ENCODE data around the gene PKD2L1.

DNA sequence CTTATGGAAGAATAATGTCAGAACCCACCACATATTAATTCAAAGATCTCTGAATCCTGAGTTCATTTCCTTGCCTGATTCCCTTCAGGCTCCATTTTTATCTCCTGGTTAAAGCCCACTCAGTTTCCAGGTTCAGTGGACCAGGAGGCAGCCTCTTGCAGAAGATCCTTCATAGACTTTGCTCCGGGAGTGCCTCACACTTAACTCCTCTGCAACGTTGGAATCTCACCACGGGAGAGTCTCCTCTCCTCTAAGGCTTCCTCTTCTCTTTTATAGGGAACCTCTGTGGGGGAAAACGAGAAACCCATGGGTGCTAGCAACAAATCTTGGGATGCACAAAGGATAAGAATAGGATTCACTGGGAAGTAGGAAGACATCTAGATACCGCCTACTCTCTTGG is 41.8 kb downstream of the PKD2L1 start:
- no peak for TF ChIP-seq EZH2 (IDR thresholded peaks at IDR 0.05; ENCODE audit: low read depth, low read length, severe bottlenecking)
- no peak for TF ChIP-seq EP300 (IDR thresholded peaks at IDR 0.05; ENCODE audit: borderline replicate concordance in 1 of 2, low read depth in 2 of 2, low read length in 2 of 2)
- TF ChIP-seq, protein P1, sequence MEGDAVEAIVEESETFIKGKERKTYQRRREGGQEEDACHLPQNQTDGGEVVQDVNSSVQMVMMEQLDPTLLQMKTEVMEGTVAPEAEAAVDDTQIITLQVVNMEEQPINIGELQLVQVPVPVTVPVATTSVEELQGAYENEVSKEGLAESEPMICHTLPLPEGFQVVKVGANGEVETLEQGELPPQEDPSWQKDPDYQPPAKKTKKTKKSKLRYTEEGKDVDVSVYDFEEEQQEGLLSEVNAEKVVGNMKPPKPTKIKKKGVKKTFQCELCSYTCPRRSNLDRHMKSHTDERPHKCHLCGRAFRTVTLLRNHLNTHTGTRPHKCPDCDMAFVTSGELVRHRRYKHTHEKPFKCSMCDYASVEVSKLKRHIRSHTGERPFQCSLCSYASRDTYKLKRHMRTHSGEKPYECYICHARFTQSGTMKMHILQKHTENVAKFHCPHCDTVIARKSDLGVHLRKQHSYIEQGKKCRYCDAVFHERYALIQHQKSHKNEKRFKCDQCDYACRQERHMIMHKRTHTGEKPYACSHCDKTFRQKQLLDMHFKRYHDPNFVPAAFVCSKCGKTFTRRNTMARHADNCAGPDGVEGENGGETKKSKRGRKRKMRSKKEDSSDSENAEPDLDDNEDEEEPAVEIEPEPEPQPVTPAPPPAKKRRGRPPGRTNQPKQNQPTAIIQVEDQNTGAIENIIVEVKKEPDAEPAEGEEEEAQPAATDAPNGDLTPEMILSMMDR (IDR thresholded peaks at IDR 0.05; ENCODE audit: control extremely low read depth in 1 of 3, insufficient read depth in 1 of 3, low read depth in 1 of 3, low read length in 3 of 3): no peak
- TF ChIP-seq POLR2AphosphoS5 (IDR thresholded peaks at IDR 0.05; ENCODE audit: low read depth, low read length): no peak
- no peak for TF ChIP-seq RFX5 (IDR thresholded peaks at IDR 0.05; ENCODE audit: borderline replicate concordance, low read depth, low read length)
- no peak for TF ChIP-seq CBX5 (IDR thresholded peaks at IDR 0.05; ENCODE audit: low read depth, low read length)
- no peak for TF ChIP-seq CBX8 (IDR thresholded peaks at IDR 0.05; ENCODE audit: borderline replicate concordance, low read depth, low read length)
- TF ChIP-seq KDM1A (IDR thresholded peaks at IDR 0.05; ENCODE audit: borderline replicate concordance, low read length): no peak
- TF ChIP-seq, protein P2, sequence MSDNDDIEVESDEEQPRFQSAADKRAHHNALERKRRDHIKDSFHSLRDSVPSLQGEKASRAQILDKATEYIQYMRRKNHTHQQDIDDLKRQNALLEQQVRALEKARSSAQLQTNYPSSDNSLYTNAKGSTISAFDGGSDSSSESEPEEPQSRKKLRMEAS (IDR thresholded peaks at IDR 0.05): no peak
- TF ChIP-seq BRCA1 (IDR thresholded peaks at IDR 0.05; ENCODE audit: low read depth, low read length): no peak

Data from H1 (cell line).